Measurements from ENCODE around the gene GJC2. TPM values are rescaled to one million over a fixed set of nuclear protein-coding genes. Genes with fewer than 3 reads are reported as not detected.

The GJC2 gene
- polyA plus RNA-seq, 3 donors, result 0.15 TPM; not detected in 2

DNA sequence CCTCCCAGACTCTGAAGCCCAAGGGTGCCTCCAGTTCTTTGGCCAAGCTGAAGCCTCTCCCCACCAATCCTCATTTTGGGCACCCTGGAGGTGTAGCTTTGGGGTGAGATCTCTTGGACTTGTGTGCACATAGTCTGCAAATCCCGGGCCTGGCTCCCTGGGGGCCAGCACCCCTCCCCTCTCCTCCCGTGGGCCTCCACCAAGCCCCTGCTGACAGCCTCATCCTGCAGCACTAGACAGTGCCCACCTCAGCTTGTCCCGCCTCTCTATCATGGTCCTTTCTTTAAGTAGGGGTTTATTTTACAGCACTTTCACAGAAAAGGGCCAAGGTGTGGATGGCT, 3.2 kb downstream of the GJC2 start:
- Histone ChIP-seq H3K4me3 (replicated peaks in 1 of 3; ENCODE audit: low read depth in 2 of 3, low read length in 3 of 3) (no peak overlapping the region), H3K79me2 (ENCODE audit: insufficient read depth, low read length) (no peaks in the 10 kb centered on the region), H4K20me1 (ENCODE audit: insufficient read depth, low read length) (peaks cover 34% of the 10 kb centered on the region), H3K4me2 (replicated peaks; ENCODE audit: extremely low read depth, low read length, poor library complexity, severe bottlenecking) (no peak overlapping the region), H3K36me3 (replicated peaks in 1 of 2; ENCODE audit: control insufficient read depth in 1 of 2, insufficient read depth in 2 of 2, low read length in 2 of 2) (peaks cover 12% of the 10 kb centered on the region in 2 donors), H3K27ac (ENCODE audit: low read depth in 1 of 2, low read length in 2 of 2) (no peak overlapping the region), H3K9ac (ENCODE audit: insufficient read depth, low read length, poor library complexity, severe bottlenecking) (no peak overlapping the region), H3K9me3 (replicated peaks in 1 of 2; ENCODE audit: control insufficient read depth in 1 of 2, insufficient read depth in 1 of 2, low read length in 2 of 2) (no peaks in the 10 kb centered on the region), H3K4me1 (ENCODE audit: control insufficient read depth in 1 of 2, insufficient read depth in 2 of 2, low read length in 2 of 2) (no peaks in the 10 kb centered on the region), H3K27me3 (ENCODE audit: control insufficient read depth in 2 of 2, insufficient read depth in 2 of 2, low read length in 2 of 2) (no peaks in the 10 kb centered on the region), H2AFZ (ENCODE audit: insufficient read depth, low read depth, low read length, poor library complexity, severe bottlenecking) (no peak overlapping the region)
- Mint-ChIP-seq H3K27ac (peak overlapping the region in 2 of 7 donors; percentile 24 to 61), H3K4me3 (no peak overlapping the region), H3K36me3 (peaks cover 0 to 11% of the 10 kb centered on the region in 2 donors), H3K4me1 (peaks cover 4% of the 10 kb centered on the region), H3K9me3 (no peaks in the 10 kb centered on the region), H3K27me3 (ENCODE audit: low read depth in 3 of 3) (peaks cover 1 to 7% (median 7%) of the 10 kb centered on the region in 3 donors)
- no peak for TF ChIP-seq CTCF (IDR thresholded peaks at IDR 0.05)
- no CpG with 5 or more reads among the region's 3 CpGs for WGBS (ENCODE audit: insufficient coverage)
- intact Hi-C loops (cut with micrococcal nuclease), result no loop called here
- DNase-seq, result no peak

DNA sequence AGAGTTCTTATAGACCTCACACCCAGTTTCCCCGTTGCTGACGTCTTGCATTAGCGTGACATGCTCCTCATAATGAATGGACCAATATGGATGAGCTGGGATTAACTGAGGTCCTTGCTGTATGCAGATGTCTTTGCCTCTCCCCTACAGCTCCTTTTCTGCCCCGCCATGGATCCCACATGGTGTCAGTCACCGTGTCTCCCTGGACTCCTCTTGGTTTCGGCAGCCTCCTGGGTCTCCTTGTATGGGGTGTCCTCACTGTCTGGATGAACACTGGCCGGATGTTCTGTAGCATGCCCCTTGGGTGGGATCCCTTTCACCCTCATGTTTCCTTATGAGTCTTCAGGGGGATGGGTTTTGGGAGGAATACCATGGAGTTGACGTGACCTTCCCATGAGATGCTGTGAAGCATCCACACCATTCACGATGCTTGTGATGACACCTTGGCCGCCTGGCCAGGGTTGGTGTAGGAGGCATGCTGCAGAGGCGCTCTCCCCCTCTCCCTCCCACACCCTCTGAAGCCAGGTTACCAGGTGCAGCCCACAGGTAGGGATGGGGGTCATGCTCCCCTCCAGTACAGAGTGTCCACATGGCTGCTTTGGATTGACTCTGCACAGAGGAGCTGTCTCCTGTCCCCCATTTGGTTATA, 4.4 kb downstream of the GJC2 start:
- Mint-ChIP-seq H3K9me3 (no peaks in the 10 kb centered on the region), H3K36me3 (peaks cover 0 to 4% of the 10 kb centered on the region in 2 donors), H3K4me3 (no peak overlapping the region), H3K4me1 (peaks cover 4% of the 10 kb centered on the region), H3K27me3 (ENCODE audit: low read depth in 3 of 3) (peaks cover 1 to 7% (median 7%) of the 10 kb centered on the region in 3 donors), H3K27ac (no peak overlapping the region)
- Histone ChIP-seq H3K27me3 (ENCODE audit: control insufficient read depth in 2 of 2, insufficient read depth in 2 of 2, low read length in 2 of 2) (no peaks in the 10 kb centered on the region), H3K9me3 (replicated peaks in 1 of 2; ENCODE audit: control insufficient read depth in 1 of 2, insufficient read depth in 1 of 2, low read length in 2 of 2) (no peaks in the 10 kb centered on the region), H3K36me3 (replicated peaks in 1 of 2; ENCODE audit: control insufficient read depth in 1 of 2, insufficient read depth in 2 of 2, low read length in 2 of 2) (no peaks in the 10 kb centered on the region), H3K4me3 (replicated peaks in 1 of 3; ENCODE audit: low read depth in 2 of 3, low read length in 3 of 3) (no peak overlapping the region), H3K27ac (ENCODE audit: low read depth in 1 of 2, low read length in 2 of 2) (no peak overlapping the region), H4K20me1 (ENCODE audit: insufficient read depth, low read length) (peaks cover 21% of the 10 kb centered on the region), H3K9ac (ENCODE audit: insufficient read depth, low read length, poor library complexity, severe bottlenecking) (no peak overlapping the region), H3K4me1 (ENCODE audit: control insufficient read depth in 1 of 2, insufficient read depth in 2 of 2, low read length in 2 of 2) (no peaks in the 10 kb centered on the region), H2AFZ (ENCODE audit: insufficient read depth, low read depth, low read length, poor library complexity, severe bottlenecking) (no peak overlapping the region), H3K79me2 (ENCODE audit: insufficient read depth, low read length) (no peaks in the 10 kb centered on the region), H3K4me2 (replicated peaks; ENCODE audit: extremely low read depth, low read length, poor library complexity, severe bottlenecking) (no peak overlapping the region)
- no peak for TF ChIP-seq CTCF (IDR thresholded peaks at IDR 0.05)
- 100% methylated on average over 1 of the region's 11 CpGs for WGBS (ENCODE audit: insufficient coverage)
- intact Hi-C loops (cut with micrococcal nuclease), result no loop called here
- DNase-seq, result no peak

Measured in CD14-positive monocyte (primary cell).